ENCODE data around the gene PACS2. TPM values are rescaled to one million over a fixed set of nuclear protein-coding genes. Genes with fewer than 3 reads are reported as not detected.

Gene PACS2
- total RNA-seq, 4 donors from 2014 or later = 37.1 to 116 (median 52.2) TPM

GRCh38 chr14:105420101-105420973 is 105.8 kb downstream of the PACS2 start:
- H3K27me3 ChIP-seq = no peaks in the 10 kb centered on the region
- peak overlapping the region; percentile 72 to 81 for H3K27ac ChIP-seq
- H3K36me3 ChIP-seq = no peaks in the 10 kb centered on the region
- H3K4me3 ChIP-seq = peak overlapping the region; percentile 71 to 87
- no peaks in the 10 kb centered on the region for H3K9me3 ChIP-seq
- no peak for DNase-seq
- H3K4me1 ChIP-seq = peaks cover 7 to 23% of the 10 kb centered on the region in 2 donors
- TF ChIP-seq CTCF (IDR thresholded peaks at IDR 0.05) (no peak), POLR2A (IDR thresholded peaks at IDR 0.05) (no peak)
- intact Hi-C loops (cut with DNase I; ENCODE audit: low total_unique reads) = no loop called here

DNA sequence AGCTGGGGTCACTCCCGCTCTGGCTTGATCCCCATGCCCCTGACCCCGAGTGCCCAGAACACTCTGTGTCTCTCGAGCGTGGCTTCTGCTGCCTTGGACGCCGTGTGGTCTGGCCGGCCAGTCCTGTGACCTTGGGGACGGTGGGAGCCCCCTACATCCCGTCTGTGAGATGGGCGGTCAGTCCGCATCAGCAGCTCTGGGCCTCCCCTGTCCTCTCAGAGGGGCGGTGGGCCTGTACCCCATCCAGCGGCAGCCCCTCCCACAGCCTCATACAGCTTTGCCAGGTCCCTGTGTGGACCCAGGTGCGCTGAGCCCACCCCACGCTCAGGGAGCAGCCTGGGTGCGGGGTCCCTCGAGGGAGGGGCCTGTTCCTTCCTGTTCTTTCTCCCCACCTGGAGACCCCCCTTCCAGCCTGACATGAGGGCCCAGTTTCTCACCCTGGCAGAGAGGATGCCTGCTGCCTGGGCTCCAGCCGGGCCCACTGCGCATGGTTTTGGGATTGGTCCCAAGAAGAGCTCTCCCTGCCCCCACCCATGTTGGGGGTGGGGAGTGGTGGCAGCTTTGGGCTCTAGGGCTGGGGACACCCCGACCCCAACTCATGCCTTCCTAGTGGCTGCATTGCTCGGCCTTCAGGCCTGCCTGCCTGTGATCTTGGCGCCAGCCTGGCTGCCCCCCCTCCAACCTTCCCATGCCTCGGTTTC is 106.6 kb downstream of the PACS2 start:
- TF ChIP-seq CTCF (IDR thresholded peaks at IDR 0.05) (no peak), POLR2A (IDR thresholded peaks at IDR 0.05) (no peak)
- no peak for DNase-seq
- peak overlapping the region; percentile 71 to 87 for H3K4me3 ChIP-seq
- H3K9me3 ChIP-seq = no peaks in the 10 kb centered on the region
- H3K27ac ChIP-seq = peak overlapping the region; percentile 72 to 81
- intact Hi-C loops (cut with DNase I; ENCODE audit: low total_unique reads) = no loop called here
- H3K4me1 ChIP-seq = peaks cover 7 to 23% of the 10 kb centered on the region in 2 donors
- no peaks in the 10 kb centered on the region for H3K27me3 ChIP-seq
- H3K36me3 ChIP-seq = no peaks in the 10 kb centered on the region

DNA sequence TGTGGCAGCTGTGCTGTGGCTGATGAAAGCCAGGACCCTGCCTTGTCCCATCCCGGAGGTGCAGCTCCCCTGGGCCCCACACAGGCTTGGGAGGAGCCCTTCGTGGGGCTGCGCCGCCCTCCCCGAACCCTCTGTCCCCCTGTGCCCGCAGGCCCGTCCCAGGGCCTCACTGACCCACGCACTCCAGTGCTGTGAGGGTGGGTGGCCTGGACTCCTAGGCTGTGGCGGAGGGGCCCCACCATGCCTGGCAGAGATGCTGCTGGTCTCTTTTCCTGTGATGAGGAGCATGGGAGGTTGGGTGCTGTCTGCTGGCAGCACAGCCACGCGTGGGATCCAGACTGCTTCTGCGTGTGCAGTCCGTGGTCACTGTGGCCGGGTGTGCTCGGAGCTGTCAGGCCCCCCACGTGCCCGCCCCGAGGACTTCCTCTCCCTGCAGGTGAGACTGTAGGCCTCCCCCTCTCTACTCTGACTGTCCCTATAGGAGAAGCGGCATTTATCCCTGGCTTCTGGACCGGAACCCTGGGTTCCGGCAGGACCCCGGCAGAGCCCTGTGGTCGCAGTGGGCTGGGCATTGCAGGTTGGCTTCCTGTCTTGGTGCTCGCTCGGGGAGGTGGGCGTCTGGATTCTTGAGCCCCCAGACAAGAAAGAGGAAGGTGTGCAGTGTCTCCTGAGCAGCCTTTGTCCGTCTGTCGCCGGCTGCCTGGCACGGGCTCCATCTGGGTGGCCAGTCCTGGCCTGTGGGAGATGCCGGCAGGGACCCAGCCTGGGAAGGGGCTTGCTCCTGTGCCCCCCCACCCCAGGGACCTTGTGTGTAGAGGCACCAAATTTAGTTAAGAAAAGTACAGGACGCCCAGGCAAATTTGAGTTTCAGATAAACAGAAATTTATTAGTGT is 107.4 kb downstream of the PACS2 start:
- H3K4me1 ChIP-seq = peaks cover 7 to 23% of the 10 kb centered on the region in 2 donors
- TF ChIP-seq POLR2A (IDR thresholded peaks at IDR 0.05) = no peak
- TF ChIP-seq CTCF (IDR thresholded peaks at IDR 0.05) = no peak
- no peak for DNase-seq
- peak overlapping the region in 1 of 2 donors; percentile 81 for H3K27ac ChIP-seq
- intact Hi-C loops (cut with DNase I; ENCODE audit: low total_unique reads) = no loop called here
- no peaks in the 10 kb centered on the region for H3K27me3 ChIP-seq
- H3K9me3 ChIP-seq = no peaks in the 10 kb centered on the region
- peak overlapping the region in 1 of 2 donors; percentile 71 for H3K4me3 ChIP-seq
- no peaks in the 10 kb centered on the region for H3K36me3 ChIP-seq

DNA sequence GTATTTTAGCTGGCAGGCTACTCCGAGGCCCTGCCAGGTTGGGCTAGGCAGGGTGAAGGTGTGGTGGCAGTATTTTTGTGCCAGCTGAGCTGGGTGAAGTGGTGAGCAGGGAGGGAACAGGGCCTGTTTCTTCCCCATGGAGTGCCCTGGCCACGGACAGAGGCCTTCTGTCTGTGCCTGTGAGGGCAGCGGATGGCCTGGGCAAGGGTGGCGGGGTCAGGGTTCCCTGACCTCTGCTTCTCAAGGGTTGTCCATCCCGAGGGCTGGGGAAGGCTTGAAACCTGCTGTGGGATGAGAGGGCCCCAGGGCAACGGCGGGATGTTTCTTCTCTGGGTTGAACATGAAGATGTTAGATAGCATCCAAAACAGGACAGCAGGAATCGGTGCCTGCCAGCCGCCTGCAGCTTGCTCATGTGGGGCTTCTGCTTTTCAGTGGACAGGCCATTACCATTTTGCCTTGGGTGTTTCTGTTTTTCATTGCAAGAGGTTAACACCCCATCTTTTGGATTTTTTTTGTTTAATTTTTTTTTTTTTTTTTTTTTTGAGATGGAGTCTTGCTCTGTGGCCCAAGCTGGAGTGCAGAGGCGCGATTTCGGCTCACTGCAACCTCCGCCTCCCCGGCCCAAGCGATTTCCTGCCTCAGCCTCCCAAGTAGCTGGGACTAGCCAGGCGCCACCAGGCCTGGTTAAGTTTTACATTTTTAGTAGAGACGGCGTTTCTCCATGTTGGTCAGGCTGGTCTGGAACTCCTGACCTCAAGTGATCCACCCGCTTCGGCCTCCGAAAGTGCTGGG is 108.3 kb downstream of the PACS2 start:
- Histone ChIP-seq H3K4me3 (no peak overlapping the region), H3K27ac (no peak overlapping the region), H3K27me3 (no peaks in the 10 kb centered on the region), H3K36me3 (no peaks in the 10 kb centered on the region), H3K9me3 (no peaks in the 10 kb centered on the region), H3K4me1 (peaks cover 7 to 23% of the 10 kb centered on the region in 2 donors)
- DNase-seq = no peak
- intact Hi-C loops (cut with DNase I; ENCODE audit: low total_unique reads) = no loop called here
- TF ChIP-seq POLR2A (IDR thresholded peaks at IDR 0.05) (no peak), CTCF (IDR thresholded peaks at IDR 0.05) (no peak)
